Mesothelial cell of epicardium (in vitro differentiated cells): ENCODE results near the gene EPS15. TPM values are rescaled to one million over a fixed set of nuclear protein-coding genes. Genes with fewer than 3 reads are reported as not detected.

ENCODE experiments used
- DNase-seq, 2 experiments: peaks; one replicate each; pipeline ENCODE4 v3.0.0; 2021; ENCODE audit warnings: low spot score in 2 of 2; ENCODE audit not compliant: unreplicated experiment in 2 of 2
- H3K27ac Mint-ChIP-seq: 2 replicates; pipeline ENCODE4 v1.8.0; 2021; ENCODE audit warnings: mixed read lengths
- H3K27me3 Mint-ChIP-seq: 2 replicates; pipeline ENCODE4 v1.8.0; 2021; ENCODE audit warnings: low read depth, mixed read lengths
- H3K36me3 Mint-ChIP-seq: 2 replicates; pipeline ENCODE4 v1.8.0; 2021; ENCODE audit warnings: mixed read lengths
- H3K4me1 Mint-ChIP-seq: 2 replicates; pipeline ENCODE4 v1.8.0; 2021; ENCODE audit warnings: mixed read lengths
- H3K4me3 Mint-ChIP-seq: 2 replicates; pipeline ENCODE4 v1.8.0; 2021; ENCODE audit warnings: mild to moderate bottlenecking, moderate library complexity, mixed read lengths
- H3K9me3 Mint-ChIP-seq: 2 replicates; pipeline ENCODE4 v1.8.0; 2021; ENCODE audit warnings: mixed read lengths
- CTCF ChIP-seq: fragments of 200-600 bp; sonication (generic); IDR thresholded peaks from one replicate; pipeline ENCODE4 v1.5.0; 2021; ENCODE audit warnings: antibody characterized with exemption; ENCODE audit not compliant: unreplicated experiment
- total RNA-seq: library from RNA; stranded (reverse); gene quantifications from 3 replicates; pipeline ENCODE4 v1.2.1, GENCODE V29; 2021

The EPS15 gene
- total RNA-seq, 1 donor from 2014 or later, result 52.5 TPM

GRCh38 chr1:51344602-51345299, 174.3 kb downstream of the EPS15 start:
- no peak overlapping the region for H3K27ac Mint-ChIP-seq
- peaks cover 8% of the 10 kb centered on the region for H3K4me1 Mint-ChIP-seq
- H3K36me3 Mint-ChIP-seq, result no peaks in the 10 kb centered on the region
- peaks cover 50% of the 10 kb centered on the region for H3K27me3 Mint-ChIP-seq
- no peak for TF ChIP-seq CTCF
- no peak for DNase-seq
- no peaks in the 10 kb centered on the region for H3K9me3 Mint-ChIP-seq
- H3K4me3 Mint-ChIP-seq, result peak overlapping the region; percentile 46

- TF ChIP-seq CTCF, result no peak
- Mint-ChIP-seq H3K4me1 (peaks cover 2% of the 10 kb centered on the region), H3K9me3 (no peaks in the 10 kb centered on the region), H3K27ac (no peak overlapping the region), H3K27me3 (peaks cover 50% of the 10 kb centered on the region), H3K4me3 (peak overlapping the region; percentile 41), H3K36me3 (no peaks in the 10 kb centered on the region)
- DNase-seq, result no peak
Observed at GRCh38 chr1:51344276-51344601, 174.8 kb downstream of the EPS15 start.

GRCh38 chr1:51343624-51344023, 175.4 kb downstream of the EPS15 start:
- peak overlapping the region; percentile 41 for H3K4me3 Mint-ChIP-seq
- no peaks in the 10 kb centered on the region for H3K9me3 Mint-ChIP-seq
- H3K36me3 Mint-ChIP-seq, result no peaks in the 10 kb centered on the region
- DNase-seq, result no peak
- H3K27ac Mint-ChIP-seq, result no peak overlapping the region
- H3K4me1 Mint-ChIP-seq, result no peaks in the 10 kb centered on the region
- peaks cover 50% of the 10 kb centered on the region for H3K27me3 Mint-ChIP-seq
- no peak for TF ChIP-seq CTCF

- Mint-ChIP-seq H3K9me3 (no peaks in the 10 kb centered on the region), H3K4me1 (no peaks in the 10 kb centered on the region), H3K27me3 (peaks cover 50% of the 10 kb centered on the region)
Observed at GRCh38 chr1:51342591-51343206, 176.4 kb downstream of the EPS15 start.

GRCh38 chr1:51341876-51342496, 177.1 kb downstream of the EPS15 start:
- Mint-ChIP-seq H3K27me3 (peaks cover 47% of the 10 kb centered on the region), H3K27ac (no peak overlapping the region), H3K36me3 (no peaks in the 10 kb centered on the region), H3K9me3 (no peaks in the 10 kb centered on the region), H3K4me1 (no peaks in the 10 kb centered on the region), H3K4me3 (no peak overlapping the region)
- DNase-seq, result no peak
- TF ChIP-seq CTCF, result no peak

More at GRCh38 chr1:51342591-51343206, 176.4 kb downstream of the EPS15 start:
- Mint-ChIP-seq H3K36me3 (no peaks in the 10 kb centered on the region), H3K4me3 (no peak overlapping the region), H3K27ac (no peak overlapping the region)
- no peak for TF ChIP-seq CTCF
- no peak for DNase-seq
